GM19452 (cell line): Measurements from ENCODE around the gene XXYLT1.
A peak's percentile ranks its signal among the peaks of the same experiment; 100 is the strongest.
"Not testable (repeated sequence)": the region's sequence is repeated elsewhere in the genome, so short reads cannot be mapped to it uniquely, and the experiment has no call there.

Source experiments
- ATAC-seq: cut with Tn5 transposase; IDR thresholded peaks from one replicate; pipeline ENCODE4 v1.9.1; 2021; ENCODE audit not compliant: unreplicated experiment

The XXYLT1 gene

GRCh38 chr3:195101001-195101583 is 169.9 kb downstream of the XXYLT1 start:
- ATAC-seq = no peak

- no peak for ATAC-seq
Measured at GRCh38 chr3:195099951-195100785, 170.8 kb downstream of the XXYLT1 start.

- ATAC-seq = no peak
Measured at GRCh38 chr3:195098741-195099525, 172.0 kb downstream of the XXYLT1 start.

GRCh38 chr3:195097331-195098255 is 173.4 kb downstream of the XXYLT1 start:
- ATAC-seq = no peak

GRCh38 chr3:195096484-195097330 is 174.3 kb downstream of the XXYLT1 start:
- no peak for ATAC-seq

- ATAC-seq = no peak
Measured at GRCh38 chr3:195096053-195096452, 174.9 kb downstream of the XXYLT1 start.

- ATAC-seq = no peak
Measured at GRCh38 chr3:195095704-195096036, 175.3 kb downstream of the XXYLT1 start.

- ATAC-seq = peak; percentile 62
Measured at GRCh38 chr3:195095035-195095703, 175.8 kb downstream of the XXYLT1 start.

GRCh38 chr3:195094191-195094921 is 176.6 kb downstream of the XXYLT1 start:
- peak; percentile 71 for ATAC-seq

- no peak for ATAC-seq
Measured at GRCh38 chr3:195093731-195094130, 177.2 kb downstream of the XXYLT1 start.

GRCh38 chr3:195087840-195088601 is 182.9 kb downstream of the XXYLT1 start:
- ATAC-seq = not testable (repeated sequence)

GRCh38 chr3:195087328-195087727 is 183.6 kb downstream of the XXYLT1 start:
- ATAC-seq = no peak

- ATAC-seq = no peak
Measured at GRCh38 chr3:195086885-195087284, 184.1 kb downstream of the XXYLT1 start.

GRCh38 chr3:195086341-195086740 is 184.6 kb downstream of the XXYLT1 start:
- ATAC-seq = no peak

GRCh38 chr3:195085356-195086130 is 185.4 kb downstream of the XXYLT1 start:
- ATAC-seq = no peak

- ATAC-seq = no peak
Measured at GRCh38 chr3:195084746-195085145, 186.2 kb downstream of the XXYLT1 start.

GRCh38 chr3:195083659-195084058 is 187.3 kb downstream of the XXYLT1 start:
- ATAC-seq = no peak
